SU-DHL-6 (cell line): ENCODE results near the gene SHOC2.

Experiments
- H2AFZ ChIP-seq: fragments of 200-600 bp; sonication (generic); 2 replicates; pipeline ENCODE4 v1.6.1; 2014; ENCODE audit warnings: low read depth, mild to moderate bottlenecking, moderate library complexity, mixed read lengths, antibody characterized with exemption, low read length; ENCODE audit not compliant: severe bottlenecking
- H3F3A ChIP-seq: fragments of 200-600 bp; shearing (Covaris generic); 2 replicates; pipeline ENCODE4 v1.6.0; 2016; ENCODE audit warnings: antibody characterized with exemption, mild to moderate bottlenecking; ENCODE audit not compliant: insufficient read depth
- H3K27ac ChIP-seq: fragments of 200-600 bp; sonication (generic); 2 replicates; pipeline ENCODE4 v1.5.1; 2016; ENCODE audit warnings: low read depth, mild to moderate bottlenecking, low read length, moderate library complexity, mixed read lengths
- H3K27me3 ChIP-seq: fragments of 200-600 bp; sonication (generic), shearing (Covaris generic); 2 replicates; pipeline ENCODE4 v1.6.0; 2014; ENCODE audit warnings: mild to moderate bottlenecking, low read length
- H3K36me3 ChIP-seq: fragments of 200-600 bp; sonication (generic); 2 replicates; pipeline ENCODE4 v1.6.1; 2014; ENCODE audit warnings: mild to moderate bottlenecking, low read length, mixed read lengths
- H3K4me2 ChIP-seq: fragments of 300-600, 200-600 bp; shearing (Covaris generic), sonication (generic); 2 replicates; pipeline ENCODE4 v1.6.0; 2014; ENCODE audit warnings: low read length, low read depth, mild to moderate bottlenecking; ENCODE audit not compliant: poor library complexity, severe bottlenecking
- H3K4me3 ChIP-seq: fragments of 200-600 bp; sonication (generic); 2 replicates; pipeline ENCODE4 v1.5.1; 2014; ENCODE audit warnings: antibody characterized with exemption, low read length, mild to moderate bottlenecking, mixed read lengths; ENCODE audit not compliant: insufficient read depth, poor library complexity, severe bottlenecking
- H3K79me2 ChIP-seq: fragments of 200-600 bp; sonication (generic); 2 replicates; pipeline ENCODE4 v1.6.1; 2014; ENCODE audit warnings: mild to moderate bottlenecking, low read length, moderate library complexity; ENCODE audit not compliant: insufficient read depth
- H3K9ac ChIP-seq: fragments of 200-600 bp; sonication (generic); 2 replicates; pipeline ENCODE4 v1.7.0; 2014; ENCODE audit warnings: mild to moderate bottlenecking, low read length
- H3K9me2 ChIP-seq: fragments of 200-600 bp; sonication (generic); replicated peaks from 2 replicates; pipeline ENCODE4 v1.6.1; 2014; ENCODE audit warnings: low read length; ENCODE audit not compliant: insufficient read depth
- H3K9me3 ChIP-seq: fragments of 200-600 bp; sonication (generic); 2 replicates; pipeline ENCODE4 v1.6.1; 2014; ENCODE audit warnings: low read length, mixed read lengths; ENCODE audit not compliant: insufficient read depth
- H4K20me1 ChIP-seq: fragments of 200-600 bp; sonication (generic); 2 replicates; pipeline ENCODE4 v1.6.1; 2014; ENCODE audit warnings: low read depth, mild to moderate bottlenecking, antibody characterized with exemption, low read length, moderate library complexity, mixed read lengths
- CTCF ChIP-seq: fragments of 200-600 bp; sonication (generic); IDR thresholded peaks from one replicate; pipeline ENCODE4 v1.5.1; 2017; ENCODE audit warnings: antibody characterized with exemption, mild to moderate bottlenecking, low read length, moderate library complexity; ENCODE audit not compliant: insufficient read depth, poor library complexity, severe bottlenecking
- EZH2phosphoT487 ChIP-seq: fragments of 200-600 bp; sonication (generic), shearing (Covaris generic); conservative IDR thresholded peaks from 2 replicates; pipeline ENCODE4 v1.6.1; 2018; ENCODE audit warnings: mild to moderate bottlenecking, antibody characterized with exemption, low read length, moderate library complexity, mixed read lengths

SHOC2 gene

GRCh38 chr10:110972231-110973134 lies 53.1 kb downstream of the SHOC2 start:
- H3K79me2 ChIP-seq = peaks cover 97% of the 10 kb centered on the region
- no peak overlapping the region for H3K4me3 ChIP-seq
- H2AFZ ChIP-seq = no peak overlapping the region
- no peak for TF ChIP-seq CTCF
- TF ChIP-seq EZH2phosphoT487 = no peak
- H3K4me2 ChIP-seq = peak overlapping the region; percentile 2
- peaks cover 32% of the 10 kb centered on the region for H4K20me1 ChIP-seq
- H3K9me2 ChIP-seq = no peaks in the 10 kb centered on the region
- peaks cover 10% of the 10 kb centered on the region; the same call in 1 of the 2 replicates for H3F3A ChIP-seq
- no peaks in the 10 kb centered on the region for H3K9me3 ChIP-seq
- H3K27ac ChIP-seq = no peak overlapping the region
- no peaks in the 10 kb centered on the region for H3K27me3 ChIP-seq
- H3K36me3 ChIP-seq = peaks cover 14% of the 10 kb centered on the region; the same call in 1 of the 2 replicates
- no peak overlapping the region for H3K9ac ChIP-seq

GRCh38 chr10:110973400-110973799 lies 54.0 kb downstream of the SHOC2 start:
- Histone ChIP-seq H3K36me3 (peaks cover 13% of the 10 kb centered on the region; the same call in 1 of the 2 replicates), H3F3A (peaks cover 10% of the 10 kb centered on the region; the same call in 1 of the 2 replicates), H4K20me1 (peaks cover 24% of the 10 kb centered on the region; the same call in 1 of the 2 replicates), H3K9me3 (no peaks in the 10 kb centered on the region), H3K27me3 (no peaks in the 10 kb centered on the region), H2AFZ (no peak overlapping the region), H3K4me3 (no peak overlapping the region), H3K79me2 (peaks cover 99% of the 10 kb centered on the region), H3K27ac (no peak overlapping the region), H3K4me2 (peak overlapping the region; percentile 2), H3K9me2 (no peaks in the 10 kb centered on the region), H3K9ac (no peak overlapping the region)
- TF ChIP-seq CTCF (no peak), EZH2phosphoT487 (no peak)

GRCh38 chr10:110976577-110976976 lies 57.2 kb downstream of the SHOC2 start:
- Histone ChIP-seq H3K4me3 (no peak overlapping the region), H3K27ac (no peak overlapping the region), H3K36me3 (peaks cover 9% of the 10 kb centered on the region; the same call in 1 of the 2 replicates), H3K27me3 (no peaks in the 10 kb centered on the region), H4K20me1 (peaks cover 9% of the 10 kb centered on the region; the same call in 1 of the 2 replicates), H3K9me2 (no peaks in the 10 kb centered on the region), H3K4me2 (no peak overlapping the region), H3K79me2 (peaks cover 98% of the 10 kb centered on the region), H2AFZ (no peak overlapping the region), H3F3A (0 out of 2 replicates have a peak, but pooled peaks cover 6% of the 10 kb centered on the region), H3K9me3 (no peaks in the 10 kb centered on the region), H3K9ac (no peak overlapping the region)
- no peak for TF ChIP-seq EZH2phosphoT487
- TF ChIP-seq CTCF = no peak
